Measurements from ENCODE around the gene WWOX. TPM values are rescaled to one million over a fixed set of nuclear protein-coding genes. Genes with fewer than 3 reads are reported as not detected.

Gene WWOX
- polyA plus RNA-seq, 2 of the 4 experiments (the other 2 are of a cell fraction) = 16.0 to 17.2 TPM

GRCh38 chr16:78750611-78751010 lies 651.2 kb downstream of the WWOX start:
- TF ChIP-seq HMGXB4 (CRISPR knock-in tag; IDR thresholded peaks at IDR 0.05; ENCODE audit: borderline replicate concordance) = no peak
- TF ChIP-seq TFCP2L1 (CRISPR knock-in tag; IDR thresholded peaks at IDR 0.05) = no peak
- TF ChIP-seq MAX (IDR thresholded peaks at IDR 0.05) = no peak
- no peak for TF ChIP-seq RAD21 (conservative IDR thresholded peaks at IDR 0.05 in 1 of 2, IDR thresholded peaks at IDR 0.05 in 1 of 2)
- no peak for TF ChIP-seq CBX8 (IDR thresholded peaks at IDR 0.05)
- no peak for TF ChIP-seq SREBF2 (IDR thresholded peaks at IDR 0.05)
- no peak for TF ChIP-seq NPAS2 (CRISPR knock-in tag; IDR thresholded peaks at IDR 0.05; ENCODE audit: borderline replicate concordance)
- no peak for TF ChIP-seq MAFK (IDR thresholded peaks at IDR 0.05; ENCODE audit: partially characterized antibody)
- no peak for TF ChIP-seq ZSCAN20 (CRISPR knock-in tag; IDR thresholded peaks at IDR 0.05)
- TF ChIP-seq POLR2A (IDR thresholded peaks at IDR 0.05; ENCODE audit: low read length) = no peak
- TF ChIP-seq HOXA7 (CRISPR knock-in tag; IDR thresholded peaks at IDR 0.05) = no peak
- TF ChIP-seq HES2 (IDR thresholded peaks at IDR 0.05) = no peak
- no peak for TF ChIP-seq MAZ (IDR thresholded peaks at IDR 0.05; ENCODE audit: borderline replicate concordance, low read depth, low read length)
- no peak for TF ChIP-seq E2F6 (IDR thresholded peaks at IDR 0.05; ENCODE audit: borderline replicate concordance, low read depth)
- TF ChIP-seq JUNB (IDR thresholded peaks at IDR 0.05) = no peak
- Histone ChIP-seq H3K9me3 (peaks cover 5% of the 10 kb centered on the region; the same call in 1 of the 3 replicates), H3K4me2 (no peak overlapping the region), H3K4me3 (no peak overlapping the region), H3K4me1 (no peaks in the 10 kb centered on the region), H3K27ac (no peak overlapping the region)
- no peak for ATAC-seq
- FAIRE-seq = no peak
- CTCF ChIA-PET = no interaction called here
- no peak for DNase-seq (ENCODE audit: low read depth in 1 of 2, low spot score in 1 of 2)
- POLR2A ChIA-PET = no interaction called here
- WGBS (ENCODE audit: missing lambda C conversion rate) = 56% methylated on average over 8 of the region's 8 CpGs

GRCh38 chr16:78751601-78752000 lies 652.1 kb downstream of the WWOX start:
- Histone ChIP-seq H3K27ac (no peak overlapping the region), H3K4me2 (no peak overlapping the region), H3K4me1 (no peaks in the 10 kb centered on the region), H3K9me3 (peaks cover 4% of the 10 kb centered on the region; the same call in 1 of the 3 replicates), H3K4me3 (no peak overlapping the region)
- TF ChIP-seq CBX8 (IDR thresholded peaks at IDR 0.05) (no peak), HEYL (CRISPR knock-in tag; IDR thresholded peaks at IDR 0.05) (no peak), KDM1A (IDR thresholded peaks at IDR 0.05; ENCODE audit: low read depth) (no peak), RARB (CRISPR knock-in tag; IDR thresholded peaks at IDR 0.05) (no peak), FOSL2 (IDR thresholded peaks at IDR 0.05) (no peak), FOSL2 (CRISPR knock-in tag; IDR thresholded peaks at IDR 0.05) (no peak), HOXB13 (CRISPR knock-in tag; IDR thresholded peaks at IDR 0.05; ENCODE audit: low read depth) (no peak), CTCF (IDR thresholded peaks at IDR 0.05) (no peak), BHLHE40 (IDR thresholded peaks at IDR 0.05; ENCODE audit: low read depth, low read length) (no peak), POLR2AphosphoS2 (conservative IDR thresholded peaks at IDR 0.05; ENCODE audit: low read length) (no peak), CHD2 (IDR thresholded peaks at IDR 0.05; ENCODE audit: low read length, partially characterized antibody) (no peak), CHD4 (IDR thresholded peaks at IDR 0.05; ENCODE audit: borderline replicate concordance) (no peak), E2F6 (IDR thresholded peaks at IDR 0.05; ENCODE audit: borderline replicate concordance, low read depth) (no peak), PBX3 (IDR thresholded peaks at IDR 0.05) (no peak), NPAS2 (CRISPR knock-in tag; IDR thresholded peaks at IDR 0.05; ENCODE audit: borderline replicate concordance) (no peak), ESRRA (IDR thresholded peaks at IDR 0.05; ENCODE audit: borderline replicate concordance, low read length) (no peak), JUNB (IDR thresholded peaks at IDR 0.05) (no peak), FOSB (CRISPR knock-in tag; IDR thresholded peaks at IDR 0.05) (no peak)
- POLR2A ChIA-PET = no interaction called here
- DNase-seq (ENCODE audit: low read depth in 1 of 2, low spot score in 1 of 2) (no peak), ATAC-seq (no peak), FAIRE-seq (no peak)
- 37% methylated on average over 3 of the region's 3 CpGs for WGBS (ENCODE audit: missing lambda C conversion rate)
- CTCF ChIA-PET = no interaction called here
